ENCODE measurements around the gene GRPEL1. TPM values are rescaled to one million over a fixed set of nuclear protein-coding genes. Genes with fewer than 3 reads are reported as not detected.

Gene GRPEL1
- total RNA-seq, 1 experiment from 2014 or later: 80.1 TPM

GRCh38 chr4:7031558-7032449 lies 36.1 kb downstream of the GRPEL1 start:
- POLR2A ChIA-PET: no interaction called here

More at GRCh38 chr4:7031558-7032449, 36.1 kb downstream of the GRPEL1 start:
- H3K9ac ChIP-seq (ENCODE audit: low read length): no peak overlapping the region
- BruUV-seq (replicated peaks): no TSS peak
- peaks cover 4 to 40% of the 10 kb centered on the region in 2 experiments for H3K4me1 ChIP-seq (ENCODE audit: control insufficient read depth in 1 of 2, insufficient read depth in 2 of 2, low read length in 2 of 2)
- no peaks in the 10 kb centered on the region for H3K9me2 ChIP-seq (ENCODE audit: insufficient read depth)
- DNase-seq (ENCODE audit: low read depth, low spot score): no peak
- CTCF ChIA-PET: no interaction called here
- no peaks in the 10 kb centered on the region for H3K27me3 ChIP-seq (ENCODE audit: insufficient read depth, low read length)
- H3K4me2 ChIP-seq (ENCODE audit: low read length): no peak overlapping the region
- no peaks in the 10 kb centered on the region for H4K20me1 ChIP-seq (ENCODE audit: insufficient read depth)
- no peaks in the 10 kb centered on the region for H3K9me3 ChIP-seq (ENCODE audit: control insufficient read depth in 1 of 2, insufficient read depth in 1 of 2, low read depth in 1 of 2, low read length in 2 of 2)
- intact Hi-C loops (cut with micrococcal nuclease): no loop called here
- no peak for ATAC-seq
- RAD21 ChIA-PET (ENCODE audit: low non-redundant PET in 1 of 2, low total read pairs in 2 of 2, uncharacterized antibody in 2 of 2, unreplicated experiment in 2 of 2): no interaction called here
- peaks cover 5 to 20% of the 10 kb centered on the region in 2 experiments; a peak in 3 of 4 replicates for H3K36me3 ChIP-seq (ENCODE audit: control insufficient read depth in 1 of 2, insufficient read depth in 2 of 2, low read length in 2 of 2)
- H3K4me3 ChIP-seq (replicated peaks in 1 of 2; ENCODE audit: low read depth in 1 of 2, low read length in 2 of 2): no peak overlapping the region
- no peaks in the 10 kb centered on the region for H3K79me2 ChIP-seq (ENCODE audit: insufficient read depth, low read length)
- no peak overlapping the region for H2AFZ ChIP-seq (ENCODE audit: low read depth, low read length, poor library complexity, severe bottlenecking)
- H3K27ac ChIP-seq (ENCODE audit: low read depth, low read length): no peak overlapping the region
- no peak for TF ChIP-seq CBX3 (IDR thresholded peaks at IDR 0.05; ENCODE audit: low read depth)
- TF ChIP-seq MAX (IDR thresholded peaks at IDR 0.05): no peak
- no peak for TF ChIP-seq EGR1 (IDR thresholded peaks at IDR 0.05; ENCODE audit: low read depth)
- no peak for TF ChIP-seq SIN3A (IDR thresholded peaks at IDR 0.05; ENCODE audit: low read depth)
- TF ChIP-seq SP1 (IDR thresholded peaks at IDR 0.05; ENCODE audit: low read depth): no peak
- no peak for TF ChIP-seq YY1 (IDR thresholded peaks at IDR 0.05; ENCODE audit: extremely low read depth, insufficient replicate concordance, low read depth, low read length)
- TF ChIP-seq CTCF (IDR thresholded peaks at IDR 0.05 in 2 of 3, conservative IDR thresholded peaks at IDR 0.05 in 1 of 3; ENCODE audit: borderline replicate concordance in 1 of 3, insufficient read depth in 1 of 3, low read depth in 2 of 3, low read length in 2 of 3): no peak
- no peak for TF ChIP-seq TCF7L2 (IDR thresholded peaks at IDR 0.05; ENCODE audit: borderline replicate concordance, extremely low read depth, insufficient read depth, insufficient read length)
- TF ChIP-seq EZH2phosphoT487 (IDR thresholded peaks at IDR 0.05; ENCODE audit: borderline replicate concordance): no peak
- TF ChIP-seq RAD21 (IDR thresholded peaks at IDR 0.05; ENCODE audit: low read depth): no peak
- TF ChIP-seq SRF (IDR thresholded peaks at IDR 0.05; ENCODE audit: low read depth): no peak
- TF ChIP-seq ATF3 (IDR thresholded peaks at IDR 0.05): no peak
- TF ChIP-seq CEBPB (IDR thresholded peaks at IDR 0.05; ENCODE audit: low read depth): no peak
- no peak for TF ChIP-seq ZNF274 (IDR thresholded peaks at IDR 0.05; ENCODE audit: low read depth, low read length)
- no peak for TF ChIP-seq EZH2 (IDR thresholded peaks at IDR 0.05)
- no peak for TF ChIP-seq POLR2AphosphoS5 (IDR thresholded peaks at IDR 0.05; ENCODE audit: low read depth, low read length)
- no peak for TF ChIP-seq ZBTB33 (IDR thresholded peaks at IDR 0.05; ENCODE audit: extremely low read depth, insufficient replicate concordance, low read length)
- no peak for TF ChIP-seq JUND (IDR thresholded peaks at IDR 0.05)
- no peak for TF ChIP-seq FOSL1 (IDR thresholded peaks at IDR 0.05; ENCODE audit: low read depth)

Data from HCT116 (cell line).